MG63 (cell line): ENCODE data around the gene IGSF3. TPM values are rescaled to one million over a fixed set of nuclear protein-coding genes. Genes with fewer than 3 reads are reported as not detected.
A peak's percentile ranks its signal among the peaks of the same experiment; 100 is the strongest.

Experiments
- DNase-seq: peaks from one replicate; pipeline ENCODE4 v3.0.0-alpha.2; 2020
- H3K27me3 ChIP-seq: fragments of 250-450 bp; sonication (Bioruptor Pico); 2 replicates; pipeline ENCODE4 v1.5.1; 2020; ENCODE audit warnings: mild to moderate bottlenecking, moderate library complexity
- H3K36me3 ChIP-seq: fragments of 250-450 bp; sonication (Bioruptor Pico); 2 replicates; pipeline ENCODE4 v1.5.1; 2020; ENCODE audit warnings: mild to moderate bottlenecking, moderate library complexity
- H3K4me3 ChIP-seq: fragments of 250-450 bp; sonication (Bioruptor Pico); 2 replicates; pipeline ENCODE4 v1.5.1; 2020; ENCODE audit warnings: mild to moderate bottlenecking, moderate library complexity
- H3K9me3 ChIP-seq: fragments of 250-450 bp; sonication (Bioruptor Pico); 2 replicates; pipeline ENCODE4 v1.5.1; 2020; ENCODE audit warnings: mild to moderate bottlenecking, moderate library complexity
- total RNA-seq: library from RNA; depleted of rRNA; stranded (reverse); fragments of >200 nt; shearing (Covaris generic); gene quantifications from 2 replicates; pipeline ENCODE4 v1.2.3, GENCODE V29; 2014; ENCODE audit warnings: low replicate concordance; rRNA removed

Gene IGSF3
- 4.6 and 5.0 TPM in 2 replicates for total RNA-seq

DNA sequence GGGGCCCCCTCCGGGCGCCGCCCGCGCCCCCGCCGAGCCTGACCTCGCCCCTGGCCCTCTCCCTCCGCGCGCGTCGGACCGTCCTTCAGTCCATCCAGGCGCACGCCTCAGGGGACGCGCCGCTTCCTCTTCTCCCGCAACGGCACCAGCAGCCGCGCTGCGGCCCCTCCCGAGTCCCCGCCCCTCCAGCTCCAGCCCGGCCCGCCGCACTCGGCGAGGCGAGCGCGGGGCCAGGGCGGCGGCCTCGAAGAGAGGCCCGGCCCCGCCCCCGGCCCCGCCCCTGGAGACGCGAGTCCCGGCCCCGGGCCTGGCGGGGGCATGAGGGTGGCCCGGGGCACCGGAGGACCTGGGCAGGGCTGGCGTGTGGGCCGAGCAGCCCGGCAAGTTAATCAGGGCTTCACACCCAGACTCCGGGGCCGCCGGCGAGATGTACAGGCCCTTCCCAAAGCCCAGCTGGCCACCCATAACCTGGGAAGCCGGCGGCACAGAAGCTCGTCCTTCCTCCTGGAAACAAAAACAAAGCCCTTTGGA is at the start of gene IGSF3:
Gene IGSF3, minus strand, starts transcription at position 159 of the 531 bp plus-strand sequence. CDS start 1,407 bp downstream, outside the sequence.
- peaks cover 24% of the 10 kb centered on the region for H3K27me3 ChIP-seq
- no peaks in the 10 kb centered on the region for H3K9me3 ChIP-seq
- H3K36me3 ChIP-seq, result no peaks in the 10 kb centered on the region
- H3K4me3 ChIP-seq, result peak within 1 kb of the TSS; percentile 55
- peak; percentile 82 for DNase-seq

DNA sequence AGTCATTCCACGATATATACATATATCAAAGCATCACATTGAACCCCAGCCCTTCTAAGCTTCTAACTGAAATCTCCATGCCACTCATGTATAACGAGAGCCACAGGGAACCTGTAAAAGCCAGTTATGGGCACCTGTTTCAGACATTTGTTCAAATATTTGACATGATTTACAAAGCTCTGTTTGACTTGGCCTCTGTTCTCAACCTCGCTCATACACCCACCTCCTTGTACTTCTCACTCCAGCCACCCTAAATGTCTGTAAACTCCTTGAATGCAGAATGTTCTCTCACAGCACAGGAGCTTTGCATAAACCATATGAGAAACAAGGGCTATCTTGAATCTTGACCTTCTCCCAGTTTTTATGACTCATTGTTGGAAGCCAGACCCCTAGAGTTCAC is 49.8 kb upstream of the IGSF3 start:
- no peaks in the 10 kb centered on the region for H3K36me3 ChIP-seq
- H3K9me3 ChIP-seq, result peaks cover 2% of the 10 kb centered on the region; the same call in 1 of the 2 replicates
- no peak for DNase-seq
- H3K4me3 ChIP-seq, result no peak overlapping the region
- no peaks in the 10 kb centered on the region; the same call in 1 of the 2 replicates for H3K27me3 ChIP-seq

DNA sequence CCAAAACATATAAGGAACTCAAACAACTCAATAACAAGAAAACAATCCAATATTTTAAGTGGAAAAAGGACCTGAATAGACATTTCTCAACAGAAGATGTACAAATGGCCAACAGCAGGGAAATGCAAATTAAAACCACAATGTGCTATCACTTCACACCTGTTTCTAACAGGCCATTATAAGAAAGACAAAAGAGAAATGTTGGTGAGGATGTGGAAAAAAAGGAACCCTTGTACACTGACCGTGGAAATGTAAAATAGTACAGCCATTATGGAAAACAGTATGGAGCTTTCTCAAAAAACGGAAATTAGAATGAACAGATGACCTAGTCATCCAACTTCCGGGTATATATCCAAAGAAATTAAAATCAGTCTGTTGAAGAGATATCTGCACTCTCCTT is 48.9 kb upstream of the IGSF3 start:
- Histone ChIP-seq H3K36me3 (no peaks in the 10 kb centered on the region), H3K4me3 (no peak overlapping the region), H3K27me3 (no peaks in the 10 kb centered on the region; the same call in 1 of the 2 replicates), H3K9me3 (peaks cover 2% of the 10 kb centered on the region; the same call in 1 of the 2 replicates)
- DNase-seq, result no peak

DNA sequence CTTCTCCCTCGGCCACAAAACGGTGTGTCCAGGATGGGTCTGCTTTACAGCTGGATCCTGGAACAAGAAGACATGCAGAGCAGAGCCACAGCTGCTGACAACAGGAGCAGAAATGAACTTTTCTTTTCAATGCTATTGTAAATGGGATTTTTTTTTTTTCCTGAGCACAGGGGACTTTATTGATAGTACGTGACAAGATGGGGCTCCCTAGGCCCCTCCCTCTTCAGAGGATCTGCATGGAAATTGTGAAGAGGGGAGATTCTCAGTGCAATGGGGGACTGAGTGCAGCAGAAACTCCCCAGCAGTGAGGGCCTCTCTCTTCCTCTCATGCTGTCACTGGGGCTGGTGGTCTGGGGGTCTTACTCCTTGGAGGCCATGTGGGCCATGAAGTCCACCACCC is 45.9 kb upstream of the IGSF3 start:
- no peak for DNase-seq
- no peaks in the 10 kb centered on the region for H3K36me3 ChIP-seq
- no peaks in the 10 kb centered on the region; the same call in 1 of the 2 replicates for H3K27me3 ChIP-seq
- no peak overlapping the region for H3K4me3 ChIP-seq
- H3K9me3 ChIP-seq, result peaks cover 2% of the 10 kb centered on the region; the same call in 1 of the 2 replicates

DNA sequence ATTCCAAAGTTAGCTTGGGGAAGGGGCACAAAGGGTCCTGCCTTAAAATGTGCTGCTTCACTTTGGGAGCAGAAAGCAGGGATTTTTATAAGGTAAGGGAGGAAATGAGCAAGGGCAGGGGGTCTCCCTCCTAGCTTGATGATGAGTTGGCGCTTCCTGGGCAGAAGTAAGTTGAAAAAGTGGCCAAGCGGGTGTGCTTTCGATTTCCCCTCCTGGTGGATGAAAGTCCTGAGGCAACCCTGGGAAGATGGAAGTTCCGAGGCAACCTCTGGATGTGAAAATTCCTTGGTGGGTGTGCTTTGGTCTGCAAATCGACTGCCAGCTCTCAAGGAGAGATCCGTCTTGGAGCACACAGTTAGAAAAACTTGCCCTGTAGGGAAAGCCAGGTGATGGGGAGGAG is 45.0 kb upstream of the IGSF3 start:
- DNase-seq, result no peak
- Histone ChIP-seq H3K27me3 (no peaks in the 10 kb centered on the region; the same call in 1 of the 2 replicates), H3K36me3 (no peaks in the 10 kb centered on the region), H3K4me3 (no peak overlapping the region), H3K9me3 (peaks cover 2% of the 10 kb centered on the region; the same call in 1 of the 2 replicates)

DNA sequence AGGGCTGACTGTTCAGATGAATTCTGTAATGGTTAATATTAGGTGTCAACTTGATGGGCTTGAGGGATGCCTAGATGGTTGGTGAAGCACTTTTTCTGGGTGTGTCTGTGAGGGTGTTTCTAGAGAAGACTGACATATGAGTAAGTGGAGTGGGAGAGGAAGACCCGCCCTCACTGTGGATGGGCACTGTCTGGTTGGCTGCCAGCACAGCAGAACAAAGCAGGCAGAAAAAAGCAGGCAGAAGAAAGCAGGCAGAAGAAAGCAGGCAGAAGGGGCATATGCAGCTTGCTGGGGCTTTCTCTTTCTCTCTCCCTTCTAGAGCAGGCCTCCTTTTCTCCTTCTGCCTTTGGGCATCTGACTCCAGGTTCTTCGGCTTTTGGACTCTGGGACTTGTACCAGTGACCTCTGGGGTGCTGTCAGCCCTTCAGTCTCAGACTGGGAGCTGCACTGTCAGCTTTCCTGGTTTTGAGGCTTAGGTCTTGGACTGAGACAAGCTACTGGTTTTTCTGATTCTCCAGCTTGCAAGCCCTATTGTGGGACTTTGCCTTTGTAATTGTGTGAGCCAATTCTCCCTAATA is 43.8 kb upstream of the IGSF3 start:
- Histone ChIP-seq H3K9me3 (no peaks in the 10 kb centered on the region; the same call in 1 of the 2 replicates), H3K4me3 (no peak overlapping the region), H3K36me3 (no peaks in the 10 kb centered on the region), H3K27me3 (no peaks in the 10 kb centered on the region; the same call in 1 of the 2 replicates)
- peak; percentile 26 for DNase-seq

DNA sequence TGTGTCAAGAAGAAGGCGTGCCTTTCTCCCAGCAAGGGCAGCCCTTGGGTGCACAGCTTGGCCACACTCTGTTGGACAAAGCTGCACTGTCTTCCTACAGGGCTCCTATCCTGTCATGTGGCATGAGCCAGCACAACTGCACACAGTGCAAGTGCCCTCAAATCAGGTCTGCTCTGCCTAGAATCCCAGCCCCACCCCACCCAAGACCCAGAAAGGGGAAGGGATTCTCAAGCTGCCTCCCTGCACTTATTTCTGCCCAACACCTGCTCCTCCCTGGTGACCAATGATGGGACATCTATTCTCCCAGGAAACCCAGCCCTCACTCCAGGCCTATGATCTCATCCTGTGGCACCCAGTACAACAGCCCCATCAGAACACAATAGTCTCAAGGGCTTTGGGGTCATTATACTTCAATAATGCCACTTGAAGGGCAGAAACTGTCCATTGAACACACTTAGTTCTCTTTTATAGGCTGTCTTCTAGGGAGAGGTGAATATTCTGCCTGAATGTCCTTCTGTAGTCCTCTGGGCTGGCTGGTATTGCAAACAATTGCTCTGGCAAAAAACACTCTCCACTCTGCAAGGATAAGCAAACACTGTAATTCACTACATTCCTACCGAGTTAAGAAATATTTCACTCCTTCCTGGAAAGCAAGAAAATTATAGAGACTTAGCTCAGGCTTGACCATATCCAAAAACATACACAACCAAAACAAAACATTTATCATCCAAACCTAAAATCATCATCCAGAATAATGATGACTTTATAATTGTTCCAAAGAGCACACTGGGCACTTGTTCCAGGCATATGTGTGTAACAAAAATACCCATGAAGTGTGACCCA is 43.1 kb upstream of the IGSF3 start:
- H3K27me3 ChIP-seq, result no peaks in the 10 kb centered on the region
- no peak for DNase-seq
- no peak overlapping the region for H3K4me3 ChIP-seq
- H3K36me3 ChIP-seq, result no peaks in the 10 kb centered on the region
- no peaks in the 10 kb centered on the region for H3K9me3 ChIP-seq

DNA sequence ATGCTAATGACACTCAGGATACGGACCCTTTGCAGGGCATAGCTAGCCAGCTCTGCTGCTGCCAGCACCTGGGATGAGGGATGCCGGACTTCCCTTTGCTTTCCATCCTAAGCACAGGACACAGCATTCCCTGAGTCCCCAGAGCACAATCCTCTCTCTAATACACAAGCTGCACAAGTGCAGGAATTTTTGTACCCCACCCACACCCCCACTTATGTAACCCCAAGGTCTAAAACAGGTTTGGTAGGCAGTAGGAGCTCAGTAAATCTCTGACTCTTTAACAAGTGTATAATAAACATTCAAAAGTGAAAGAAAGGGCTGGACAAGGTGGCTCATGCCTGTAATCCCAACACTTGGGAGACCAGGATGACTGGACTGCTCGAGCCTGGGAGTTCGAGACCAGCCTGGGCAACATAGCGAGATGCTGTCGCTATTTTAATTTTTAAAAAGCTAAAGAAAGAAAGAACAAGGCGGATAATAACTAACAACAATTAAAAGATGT is 42.2 kb upstream of the IGSF3 start:
- Histone ChIP-seq H3K36me3 (no peaks in the 10 kb centered on the region), H3K4me3 (no peak overlapping the region), H3K27me3 (no peaks in the 10 kb centered on the region), H3K9me3 (no peaks in the 10 kb centered on the region)
- DNase-seq, result no peak

DNA sequence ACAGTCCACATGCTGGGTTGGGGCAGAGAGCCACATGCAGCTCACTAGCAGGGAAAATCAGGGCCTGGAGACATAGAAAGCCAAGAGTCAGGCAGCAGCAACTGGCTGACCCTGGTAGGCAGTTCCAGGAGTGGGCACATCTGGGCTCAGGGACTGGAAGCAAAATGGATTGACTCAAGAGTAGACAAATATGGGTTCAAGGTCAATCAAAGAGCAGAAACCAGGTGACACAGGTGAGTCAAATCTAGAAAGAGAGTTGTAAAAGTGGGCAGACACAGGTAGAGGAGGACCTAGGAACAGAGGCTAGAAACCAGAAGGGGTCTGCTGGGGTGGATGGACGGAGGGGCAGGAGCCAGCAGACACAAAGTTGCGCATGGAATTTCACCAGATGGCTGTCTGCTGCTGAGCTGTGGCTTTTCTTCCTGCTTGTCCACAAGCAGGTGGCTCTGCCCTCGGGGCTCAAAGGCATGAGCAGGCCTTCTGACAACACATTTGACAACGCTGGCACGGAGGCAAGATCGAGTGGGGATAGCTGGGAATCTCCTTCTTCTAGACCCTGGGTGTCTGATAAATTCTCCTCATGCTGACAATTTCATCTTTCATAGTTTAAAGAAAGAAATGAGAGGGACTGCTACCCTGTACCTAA is 40.8 kb upstream of the IGSF3 start:
- no peak for DNase-seq
- Histone ChIP-seq H3K9me3 (no peaks in the 10 kb centered on the region), H3K36me3 (no peaks in the 10 kb centered on the region), H3K27me3 (no peaks in the 10 kb centered on the region), H3K4me3 (no peak overlapping the region)

DNA sequence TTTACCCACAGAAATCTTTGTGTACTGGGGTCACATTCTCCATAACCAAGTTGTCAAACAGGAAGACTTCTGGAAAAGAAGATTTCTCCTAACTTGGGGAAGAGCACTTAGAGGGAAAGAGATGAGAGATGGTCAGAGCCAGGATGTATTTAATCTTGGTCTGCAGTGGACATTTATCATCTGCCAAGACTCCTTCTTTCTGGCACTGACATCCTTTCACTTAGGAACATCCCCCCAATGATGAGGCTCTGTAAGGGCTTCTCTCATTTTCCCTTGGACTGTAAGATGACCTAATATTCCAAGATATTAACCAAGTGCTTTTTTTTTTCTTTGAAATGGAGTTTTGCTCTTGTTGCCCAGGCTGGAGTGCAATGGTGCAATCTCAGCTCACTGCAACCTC is 39.3 kb upstream of the IGSF3 start:
- no peak overlapping the region for H3K4me3 ChIP-seq

DNA sequence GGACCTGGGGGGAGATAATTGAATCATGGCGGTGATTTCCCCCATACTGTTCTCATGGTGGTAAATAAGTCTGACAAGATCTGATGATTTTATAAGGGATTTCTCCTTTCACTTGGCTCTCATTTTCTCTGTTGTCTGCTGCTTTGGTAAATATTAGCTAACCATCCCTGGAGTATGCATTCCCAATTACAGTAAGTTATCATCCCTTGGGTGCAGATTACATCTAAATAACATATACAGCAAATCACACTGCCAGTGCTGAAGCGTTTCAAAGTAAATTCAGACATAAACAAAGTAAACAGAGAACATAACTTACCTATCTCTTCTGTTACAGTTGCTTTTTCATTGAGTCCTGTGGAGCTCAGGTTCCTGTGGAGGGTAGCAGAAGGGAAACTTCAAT is 38.6 kb upstream of the IGSF3 start:
- Histone ChIP-seq H3K27me3 (no peaks in the 10 kb centered on the region), H3K9me3 (no peaks in the 10 kb centered on the region), H3K36me3 (no peaks in the 10 kb centered on the region), H3K4me3 (no peak overlapping the region)
- no peak for DNase-seq

More for the DNA sequence above, 39.3 kb upstream of the IGSF3 start:
- Histone ChIP-seq H3K9me3 (no peaks in the 10 kb centered on the region), H3K36me3 (no peaks in the 10 kb centered on the region), H3K27me3 (no peaks in the 10 kb centered on the region)
- no peak for DNase-seq

DNA sequence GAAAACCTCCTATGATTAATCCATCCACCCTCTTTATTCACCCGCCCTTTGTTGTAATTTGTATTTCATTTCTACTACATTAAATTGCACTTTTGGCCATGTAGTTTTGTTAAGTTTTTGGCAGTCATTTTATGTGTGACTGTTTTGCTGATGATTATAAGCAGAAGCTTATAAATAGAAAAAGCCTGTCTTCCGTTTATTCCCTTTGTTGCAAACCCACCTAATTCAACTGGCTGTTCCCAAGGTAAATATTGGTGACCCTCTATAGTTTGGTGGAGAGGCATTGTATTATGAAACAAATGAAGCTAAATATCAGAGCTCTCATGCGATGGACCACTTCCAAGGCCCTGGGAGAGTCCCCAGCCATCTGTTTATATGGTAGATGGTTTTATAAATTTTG is 36.7 kb upstream of the IGSF3 start:
- no peaks in the 10 kb centered on the region for H3K36me3 ChIP-seq
- no peak overlapping the region for H3K4me3 ChIP-seq
- H3K9me3 ChIP-seq, result no peaks in the 10 kb centered on the region
- H3K27me3 ChIP-seq, result no peaks in the 10 kb centered on the region
- no peak for DNase-seq

DNA sequence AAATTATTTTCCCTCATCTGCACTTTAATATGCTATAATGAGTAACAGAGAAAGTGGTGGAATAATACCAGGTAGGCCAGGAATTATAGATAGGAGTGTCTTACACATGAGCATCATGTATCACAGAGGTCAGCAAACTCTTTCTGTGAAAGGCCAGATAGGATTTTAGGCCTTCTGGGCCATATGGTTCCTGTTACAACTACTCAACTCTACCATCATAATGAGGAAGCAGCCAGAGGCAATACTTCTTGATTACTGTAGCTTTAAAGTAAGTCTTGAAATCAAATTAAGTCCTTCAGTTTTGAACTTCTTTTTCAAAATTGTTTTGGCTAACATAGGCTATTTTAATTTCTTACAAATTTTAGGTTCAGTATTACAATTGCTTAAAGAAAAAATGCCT is 32.1 kb upstream of the IGSF3 start:
- no peaks in the 10 kb centered on the region for H3K36me3 ChIP-seq
- H3K4me3 ChIP-seq, result no peak overlapping the region
- H3K27me3 ChIP-seq, result no peaks in the 10 kb centered on the region
- H3K9me3 ChIP-seq, result no peaks in the 10 kb centered on the region
- no peak for DNase-seq

DNA sequence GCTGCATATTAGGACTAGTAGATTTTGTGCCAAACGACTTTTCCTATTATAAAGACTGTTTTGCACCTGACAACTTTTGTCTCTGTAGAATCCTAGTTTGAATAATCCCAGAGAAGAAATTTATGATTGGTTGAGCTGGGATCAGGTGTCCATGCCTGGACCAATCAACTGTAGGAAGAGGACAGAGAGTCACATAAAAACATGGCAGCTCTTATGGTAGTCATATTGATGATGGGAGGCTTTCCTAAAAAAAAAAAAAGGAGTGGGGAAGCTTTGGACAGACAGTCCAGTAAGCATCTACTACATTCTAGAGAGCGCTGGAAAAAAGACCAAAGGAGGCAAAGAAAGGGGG is 30.7 kb upstream of the IGSF3 start:
- Histone ChIP-seq H3K9me3 (no peaks in the 10 kb centered on the region), H3K4me3 (no peak overlapping the region), H3K27me3 (no peaks in the 10 kb centered on the region), H3K36me3 (no peaks in the 10 kb centered on the region)
- no peak for DNase-seq

DNA sequence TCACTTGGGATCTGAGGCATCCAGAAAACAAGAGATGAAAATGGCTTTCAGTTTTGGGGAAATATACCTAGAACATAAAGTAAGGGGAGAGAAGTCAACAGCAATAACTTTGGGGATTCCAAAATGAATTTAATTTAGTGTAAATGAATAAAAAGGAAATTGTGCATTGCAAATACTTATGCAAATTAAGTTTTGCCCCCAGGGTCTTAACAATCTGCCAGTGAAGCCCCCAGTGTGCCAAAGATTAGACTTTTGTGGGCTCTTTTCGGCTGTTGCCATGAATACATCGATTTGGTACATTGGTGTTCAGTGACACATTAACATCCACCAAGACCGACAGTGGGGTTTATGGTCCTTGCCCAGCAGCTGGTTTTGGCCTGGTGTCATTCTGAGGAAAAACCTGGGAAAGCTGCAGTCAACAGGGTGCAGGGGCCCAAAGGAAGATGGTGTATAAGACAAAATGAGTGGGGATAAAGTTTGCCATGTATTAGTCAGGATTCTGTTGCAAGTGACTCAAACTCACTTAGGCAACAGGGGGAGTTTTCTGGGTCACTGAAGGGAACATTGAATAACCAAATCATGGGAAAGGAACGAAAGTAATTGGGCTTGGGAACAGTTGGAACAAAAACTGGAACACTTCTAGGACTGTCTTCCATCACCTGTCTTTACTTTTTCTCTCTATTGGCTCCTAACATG is 30.2 kb upstream of the IGSF3 start:
- DNase-seq, result no peak
- Histone ChIP-seq H3K9me3 (no peaks in the 10 kb centered on the region), H3K27me3 (no peaks in the 10 kb centered on the region), H3K4me3 (no peak overlapping the region), H3K36me3 (no peaks in the 10 kb centered on the region)

DNA sequence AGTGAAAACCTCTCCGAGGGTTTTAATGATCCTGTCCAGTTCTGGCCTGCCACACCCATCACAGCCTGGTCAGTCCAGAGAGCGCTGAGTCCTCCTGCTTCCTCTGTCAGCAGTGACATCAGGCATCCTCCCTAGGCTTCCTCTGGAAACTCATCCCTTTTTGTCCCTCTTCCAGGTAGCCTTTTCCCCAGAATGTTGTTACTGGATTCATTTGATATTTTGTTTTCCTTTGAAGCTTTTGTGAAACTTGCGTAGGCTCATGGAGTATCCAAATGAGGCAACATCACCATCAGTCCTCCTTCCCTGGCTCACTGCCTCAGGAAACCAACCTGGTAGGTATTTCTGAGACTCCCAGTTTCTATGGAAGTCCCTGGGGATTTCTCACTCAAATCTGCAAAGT is 27.0 kb upstream of the IGSF3 start:
- Histone ChIP-seq H3K36me3 (no peaks in the 10 kb centered on the region), H3K27me3 (no peaks in the 10 kb centered on the region), H3K4me3 (no peak overlapping the region), H3K9me3 (no peaks in the 10 kb centered on the region)
- no peak for DNase-seq
